HK-2 (cell line): ENCODE measurements around the gene RIC8A.
"Not testable (repeated sequence)": the region's sequence is repeated elsewhere in the genome, so short reads cannot be mapped to it uniquely, and the experiment has no call there.

ENCODE experiments used
- DNase-seq: peaks from one replicate; pipeline ENCODE4 v3.0.0-alpha.2; 2018; ENCODE audit not compliant: unreplicated experiment

RIC8A gene

GRCh38 chr11:207208-207862, at the start of gene RIC8A, which contains the start of gene BET1L:
Gene RIC8A (plus strand): TSS chr11:207708. CDS start chr11:208855, 1,147 bp downstream.
Gene BET1L (minus strand): TSS chr11:207399. CDS start chr11:207321, 78 bp downstream.
- peak; percentile 91 for DNase-seq

GRCh38 chr11:180242-180641, 27.3 kb upstream of the RIC8A start:
- DNase-seq: not testable (repeated sequence)

- DNase-seq: not testable (repeated sequence)
Measured at GRCh38 chr11:189200-189783, 18.2 kb upstream of the RIC8A start.

- DNase-seq: not testable (repeated sequence)
Measured at GRCh38 chr11:189843-190311, 17.6 kb upstream of the RIC8A start.

GRCh38 chr11:190546-190945, 17.0 kb upstream of the RIC8A start:
- not testable (repeated sequence) for DNase-seq

GRCh38 chr11:191490-192478, 15.7 kb upstream of the RIC8A start:
- DNase-seq: not testable (repeated sequence)

- DNase-seq: not testable (repeated sequence)
Measured at GRCh38 chr11:192674-193128, 14.8 kb upstream of the RIC8A start, which contains the start of gene SCGB1C1. Gene SCGB1C1 (plus strand): TSS chr11:193078. CDS start chr11:193100, 22 bp downstream.

- not testable (repeated sequence) for DNase-seq
Measured at GRCh38 chr11:193481-193880, 14.0 kb upstream of the RIC8A start.

- DNase-seq: no peak
Measured at GRCh38 chr11:196786-197731, 10.4 kb upstream of the RIC8A start.

GRCh38 chr11:197741-198235, 9.7 kb upstream of the RIC8A start:
- no peak for DNase-seq

GRCh38 chr11:198236-198806, 9.2 kb upstream of the RIC8A start:
- no peak for DNase-seq

GRCh38 chr11:199004-199581, 8.4 kb upstream of the RIC8A start:
- DNase-seq: no peak

GRCh38 chr11:199782-200181, 7.7 kb upstream of the RIC8A start:
- DNase-seq: no peak

GRCh38 chr11:200224-201003, 7.1 kb upstream of the RIC8A start:
- no peak for DNase-seq

- no peak for DNase-seq
Measured at GRCh38 chr11:201966-202365, 5.5 kb upstream of the RIC8A start.

- DNase-seq: no peak
Measured at GRCh38 chr11:202490-202889, 5.0 kb upstream of the RIC8A start.

- DNase-seq: no peak
Measured at GRCh38 chr11:203056-203944, 4.2 kb upstream of the RIC8A start.
